GM19025 (cell line): Measurements from ENCODE around the gene GPR50.

ENCODE experiments used
- ATAC-seq: cut with Tn5 transposase; IDR thresholded peaks from one replicate; pipeline ENCODE4 v1.9.1; 2021; ENCODE audit warnings: mild to moderate bottlenecking, low read depth, moderate library complexity; ENCODE audit not compliant: unreplicated experiment

GPR50 gene

DNA sequence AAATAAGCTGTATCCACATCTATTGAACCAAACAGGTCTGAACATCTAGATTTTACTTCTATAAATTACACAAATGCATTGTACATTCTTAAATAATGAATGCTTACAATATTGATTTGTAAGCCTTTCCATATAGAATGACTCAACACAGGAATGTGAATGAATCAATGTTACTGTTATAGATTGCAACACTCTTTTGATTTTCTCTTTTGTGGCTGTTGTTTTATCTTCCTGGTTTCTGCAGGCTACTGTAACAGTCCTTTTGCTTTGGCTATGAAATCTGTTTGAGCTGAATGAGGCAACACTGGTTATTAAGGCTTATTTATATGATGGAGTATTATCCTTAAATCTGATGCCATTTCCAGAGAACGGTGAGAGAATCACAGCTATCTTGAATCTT, 49.5 kb downstream of the GPR50 start:
- no peak for ATAC-seq

GRCh38 chrX:151226941-151227340, 50.6 kb downstream of the GPR50 start:
- ATAC-seq = no peak

DNA sequence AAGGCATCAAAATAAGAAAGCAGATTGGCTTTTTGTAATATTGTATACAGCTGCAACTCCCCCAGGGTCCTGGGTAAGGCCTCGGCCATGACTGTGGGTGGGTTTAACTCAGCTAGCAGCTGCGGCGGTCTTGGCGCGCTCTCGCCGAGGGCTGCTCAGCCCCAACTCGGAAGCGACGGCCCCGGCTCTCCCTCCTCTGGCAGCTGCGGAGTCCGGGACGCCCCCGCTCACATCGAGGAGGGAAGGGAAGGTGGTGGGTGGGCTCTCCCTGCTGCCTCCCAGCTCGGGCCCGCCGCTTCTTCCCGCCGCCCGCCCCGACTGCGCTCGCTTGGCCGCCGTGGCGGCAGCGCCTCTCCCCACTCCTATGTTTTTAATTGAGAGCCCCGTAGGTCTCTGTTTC, 51.2 kb downstream of the GPR50 start:
- ATAC-seq = no peak

- ATAC-seq = no peak
These were observed 52.6 kb downstream of the GPR50 start for GRCh38 chrX:151228935-151229334.
